Smooth muscle cell (in vitro differentiated cells): ENCODE results near the gene EFHC1. TPM values are rescaled to one million over a fixed set of nuclear protein-coding genes. Genes with fewer than 3 reads are reported as not detected.
A peak's percentile ranks its signal among the peaks of the same experiment; 100 is the strongest.

ENCODE experiments used
- DNase-seq: peaks from one replicate; lab custom pipeline; 2025; ENCODE audit not compliant: unreplicated experiment; lab: John Stamatoyannopoulos, UW
- H2AFZ ChIP-seq: fragments of 200-600 bp; sonication (generic); 2 replicates; pipeline ENCODE4 v1.6.0; 2016; ENCODE audit warnings: antibody characterized with exemption, low read depth, mild to moderate bottlenecking
- H3F3A ChIP-seq: fragments of 200-600 bp; sonication (generic); 2 replicates; pipeline ENCODE4 v1.6.0; 2017; ENCODE audit warnings: antibody characterized with exemption, low read depth
- H3K27ac ChIP-seq: fragments of 200-600 bp; sonication (generic); 2 replicates; pipeline ENCODE4 v1.5.1; 2016; ENCODE audit warnings: low read depth, mild to moderate bottlenecking
- H3K27me3 ChIP-seq: fragments of 200-600 bp; sonication (generic); 2 replicates; pipeline ENCODE4 v1.6.1; 2016; ENCODE audit warnings: low read depth, mild to moderate bottlenecking
- H3K36me3 ChIP-seq: fragments of 200-600 bp; sonication (generic); 2 replicates; pipeline ENCODE4 v1.5.1; 2016; ENCODE audit warnings: low read depth
- H3K4me1 ChIP-seq: fragments of 200-600 bp; sonication (generic); 2 replicates; pipeline ENCODE4 v1.5.1; 2016; ENCODE audit warnings: low read depth
- H3K4me2 ChIP-seq: fragments of 200-600 bp; sonication (generic); 2 replicates; pipeline ENCODE4 v1.6.0; 2016; ENCODE audit warnings: mild to moderate bottlenecking
- H3K4me3 ChIP-seq: fragments of 200-600 bp; sonication (generic); 2 replicates; pipeline ENCODE4 v1.5.1; 2016; ENCODE audit warnings: mild to moderate bottlenecking
- H3K79me2 ChIP-seq: fragments of 200-600 bp; sonication (generic); 2 replicates; pipeline ENCODE4 v1.6.0; 2016; ENCODE audit warnings: low read depth, mild to moderate bottlenecking
- H3K9ac ChIP-seq: fragments of 200-600 bp; sonication (generic); 2 replicates; pipeline ENCODE4 v1.6.0; 2016; ENCODE audit warnings: low read depth
- H3K9me3 ChIP-seq: fragments of 200-600 bp; sonication (generic); replicated peaks from 2 replicates; pipeline ENCODE4 v1.5.1; 2016; ENCODE audit warnings: low read depth
- H4K20me1 ChIP-seq: fragments of 200-600 bp; sonication (generic); 2 replicates; pipeline ENCODE4 v1.6.0; 2016; ENCODE audit warnings: low read depth
- CTCF ChIP-seq: fragments of 200-600 bp; sonication (generic); IDR thresholded peaks from 2 replicates; pipeline ENCODE4 v1.5.1; 2017; ENCODE audit warnings: borderline replicate concordance, mild to moderate bottlenecking, antibody characterized with exemption; ENCODE audit not compliant: insufficient read depth, poor library complexity, severe bottlenecking
- WGBS: methylation state at CpG from one replicate; pipeline ENCODE4 v1.1.7; 2016; ENCODE audit warnings: low lambda C conversion rate; 5-methylcytosine and 5-hydroxymethylcytosine counted together
- polyA plus RNA-seq: library from polyadenylated mRNA; unstranded; fragments of >200 nt; fragmentation: Nextera tagmentation; extraction: Ambion mirVana; gene quantifications from 2 replicates; pipeline ENCODE4 v1.2.1, GENCODE V29; 2016
- total RNA-seq: library from RNA; depleted of rRNA; stranded (reverse); fragments of >200 nt; gene quantifications from 2 replicates; pipeline ENCODE4 v1.2.3, GENCODE V29; 2014

Gene EFHC1
- total and polyA plus RNA-seq, 2 experiments from 2014 or later = 11.0 to 25.9 TPM

- 44% methylated on average over 8 of the region's 8 CpGs for WGBS
- Histone ChIP-seq H3F3A (peaks cover 10% of the 10 kb centered on the region), H3K27ac (peak overlapping the region; percentile 60), H3K36me3 (no peaks in the 10 kb centered on the region), H3K9me3 (no peaks in the 10 kb centered on the region), H3K4me1 (peaks cover 9% of the 10 kb centered on the region), H3K79me2 (no peaks in the 10 kb centered on the region), H3K27me3 (no peaks in the 10 kb centered on the region), H4K20me1 (no peaks in the 10 kb centered on the region), H2AFZ (peak overlapping the region; percentile 15), H3K4me3 (no peak overlapping the region), H3K9ac (peak overlapping the region; percentile 28), H3K4me2 (peak overlapping the region; percentile 68)
- no peak for TF ChIP-seq CTCF
- no peak for DNase-seq
Observed at GRCh38 chr6:52389626-52390360, 30.3 kb upstream of the EFHC1 start.

GRCh38 chr6:52390361-52390727 lies 29.8 kb upstream of the EFHC1 start:
- DNase-seq = no peak
- Histone ChIP-seq H3K27ac (peak overlapping the region; percentile 60), H3K79me2 (no peaks in the 10 kb centered on the region), H3K9me3 (no peaks in the 10 kb centered on the region), H3K4me1 (peaks cover 9% of the 10 kb centered on the region), H3K27me3 (no peaks in the 10 kb centered on the region), H3K36me3 (no peaks in the 10 kb centered on the region), H4K20me1 (no peaks in the 10 kb centered on the region), H3K9ac (peak overlapping the region; percentile 28), H3K4me3 (no peak overlapping the region), H3K4me2 (peak overlapping the region; percentile 68), H2AFZ (peak overlapping the region; percentile 15), H3F3A (peaks cover 10% of the 10 kb centered on the region)
- TF ChIP-seq CTCF = no peak
- WGBS = 4% methylated on average over 4 of the region's 4 CpGs

GRCh38 chr6:52391599-52391998 lies 28.5 kb upstream of the EFHC1 start:
- no peak overlapping the region for H3K4me2 ChIP-seq

More at GRCh38 chr6:52391599-52391998, 28.5 kb upstream of the EFHC1 start:
- Histone ChIP-seq H3K4me3 (no peak overlapping the region), H2AFZ (no peak overlapping the region), H3K79me2 (no peaks in the 10 kb centered on the region), H3K4me1 (peaks cover 9% of the 10 kb centered on the region), H3K36me3 (no peaks in the 10 kb centered on the region), H3K27me3 (no peaks in the 10 kb centered on the region), H4K20me1 (no peaks in the 10 kb centered on the region), H3K9ac (no peak overlapping the region), H3K27ac (no peak overlapping the region), H3F3A (peaks cover 10% of the 10 kb centered on the region), H3K9me3 (no peaks in the 10 kb centered on the region)
- no peak for TF ChIP-seq CTCF
- 83% methylated on average over 1 of the region's 1 CpG for WGBS
- DNase-seq = no peak
